A549 (cell line): ENCODE measurements around the gene MYOM1. TPM values are rescaled to one million over a fixed set of nuclear protein-coding genes. Genes with fewer than 3 reads are reported as not detected.
A peak's percentile ranks its signal among the peaks of the same experiment; 100 is the strongest.
"Not testable (repeated sequence)": the region's sequence is repeated elsewhere in the genome, so short reads cannot be mapped to it uniquely, and the experiment has no call there.

ENCODE experiments used
- ATAC-seq, 2 experiments: fragments of 200-7000 bp in 1 of 2; fragments of >200 bp in 1 of 2; cut with Nextera tagmentation in 1 of 2; cut with Tn5 transposase in 1 of 2; 3 replicates each; pipeline versions ENCODE4 v1.8.0 to v1.9.1; 2018 to 2020; ENCODE audit warnings: mild to moderate bottlenecking in 1 of 2, moderate library complexity in 1 of 2
- CTCF ChIA-PET: fragments of 300-600 bp; sonication (Branson Sonifier 250); formaldehyde crosslinking; extraction: SDS; loops from one replicate; lab custom pipeline; 2021; ENCODE audit warnings: antibody characterized with exemption, inconsistent platforms; lab: Yijun Ruan, JAX
- POLR2A ChIA-PET: fragments of 350-600 bp; formaldehyde crosslinking; extraction: SDS; loops from one replicate; lab custom pipeline; 2021; ENCODE audit warnings: antibody characterized with exemption, inconsistent platforms; lab: Yijun Ruan, JAX
- DNase-seq, 2 experiments: peaks; one replicate each; pipeline versions ENCODE4 v3.0.0 to v3.0.0-alpha.2; 2011 to 2016; ENCODE audit warnings: low read depth in 1 of 2, low spot score in 1 of 2
- FAIRE-seq: peaks from 2 replicates; lab custom pipeline; 2011; peaks lifted over from hg19 to GRCh38; lab: Jason Lieb, UNC
- H3K27ac ChIP-seq, 2 experiments: fragments of >200 bp; sonication (Bioruptor Twin); formaldehyde crosslinking; 3 replicates each; pipeline ENCODE4 v1.5.1; 2016 to 2017
- H3K4me1 ChIP-seq: fragments of >200 bp; sonication (Bioruptor Twin); formaldehyde crosslinking; 3 replicates; pipeline ENCODE4 v1.6.1; 2016
- H3K4me2 ChIP-seq: fragments of >200 bp; sonication (Bioruptor Twin); formaldehyde crosslinking; 3 replicates; pipeline ENCODE4 v1.6.1; 2016
- H3K4me3 ChIP-seq: fragments of >200 bp; sonication (Bioruptor Twin); formaldehyde crosslinking; 3 replicates; pipeline ENCODE4 v1.5.1; 2016
- H3K9me3 ChIP-seq: fragments of >200 bp; sonication (Bioruptor Twin); formaldehyde crosslinking; 3 replicates; pipeline ENCODE4 v1.6.1; 2016
- EHMT2 ChIP-seq: fragments of 200-600 bp; sonication (generic); IDR thresholded peaks from 2 replicates; pipeline ENCODE4 v1.6.1; 2016; ENCODE audit warnings: antibody characterized with exemption, low read depth, mild to moderate bottlenecking, moderate library complexity
- FOXS1 ChIP-seq: fragments of 250-450 bp; sonication (Bioruptor Pico); IDR thresholded peaks from 2 replicates; pipeline ENCODE4 v1.5.0; 2020; ENCODE audit warnings: mild to moderate bottlenecking, moderate library complexity
- HDAC2 ChIP-seq: fragments of 200-600 bp; sonication (generic); IDR thresholded peaks from 2 replicates; pipeline ENCODE4 v1.6.1; 2016
- HEYL ChIP-seq: fragments of 250-450 bp; sonication (Bioruptor Pico); IDR thresholded peaks from 2 replicates; pipeline ENCODE4 v1.8.0; 2021; ENCODE audit warnings: mild to moderate bottlenecking, moderate library complexity
- HMGXB4 ChIP-seq: fragments of 250-450 bp; sonication (Bioruptor Pico); IDR thresholded peaks from 2 replicates; pipeline ENCODE4 v1.5.0; 2021; ENCODE audit warnings: mild to moderate bottlenecking, moderate library complexity, borderline replicate concordance
- HOXB13 ChIP-seq: fragments of 250-450 bp; sonication (Bioruptor Pico); IDR thresholded peaks from 2 replicates; pipeline ENCODE4 v1.5.0; 2020; ENCODE audit warnings: low read depth, mild to moderate bottlenecking, moderate library complexity
- KDM1A ChIP-seq: fragments of 200-600 bp; sonication (generic); IDR thresholded peaks from 2 replicates; pipeline ENCODE4 v1.6.1; 2016; ENCODE audit warnings: low read depth, mild to moderate bottlenecking
- MAX ChIP-seq: IDR thresholded peaks from 2 replicates; pipeline ENCODE4 v1.6.1; 2012
- NR3C1 ChIP-seq: fragments of >200 bp; sonication (Bioruptor Twin); formaldehyde crosslinking; IDR thresholded peaks from 3 replicates; pipeline ENCODE4 v1.6.1; 2017
- REST ChIP-seq: fragments of 200-600 bp; sonication (generic); IDR thresholded peaks from 2 replicates; pipeline ENCODE4 v1.6.1; 2016; ENCODE audit warnings: antibody characterized with exemption, mild to moderate bottlenecking, moderate library complexity
- SMC3 ChIP-seq: fragments of >200 bp; sonication (Bioruptor Twin); formaldehyde crosslinking; IDR thresholded peaks from 3 replicates; pipeline ENCODE4 v1.6.1; 2018; ENCODE audit warnings: inconsistent platforms
- SREBF2 ChIP-seq: fragments of 450-650 bp; IDR thresholded peaks from 2 replicates; pipeline ENCODE4 v1.6.1; 2014; ENCODE audit warnings: mild to moderate bottlenecking, moderate library complexity
- TFCP2L1 ChIP-seq: fragments of 250-450 bp; sonication (Bioruptor Pico); IDR thresholded peaks from 2 replicates; pipeline ENCODE4 v1.5.0; 2021; ENCODE audit warnings: mild to moderate bottlenecking
- TP53 ChIP-seq: fragments of 250-450 bp; sonication (Bioruptor Pico); IDR thresholded peaks from 2 replicates; pipeline ENCODE4 v1.5.0; 2021; ENCODE audit warnings: mild to moderate bottlenecking, moderate library complexity
- ZC3H11A ChIP-seq: fragments of 450-650 bp; IDR thresholded peaks from 2 replicates; pipeline ENCODE4 v1.6.1; 2014; ENCODE audit warnings: antibody characterized with exemption, mild to moderate bottlenecking
- WGBS: methylation state at CpG from one replicate; pipeline ENCODE4 v1.1.6; 2017; ENCODE audit errors: missing lambda C conversion rate; 5-methylcytosine and 5-hydroxymethylcytosine counted together
- polyA plus RNA-seq, 4 experiments: library from polyadenylated mRNA; depleted of rRNA in 3 of 4; stranded (reverse); fragments of >200 nt; fragmentation: RNase III in 1 of 4; extraction: RNeasy Plus Mini Kit Qiagen cat#74134 plus additional on column Dnase treatment in 1 of 4; gene quantifications; 2 replicates in 3 of 4; 3 replicates in 1 of 4; pipeline ENCODE4 v1.2.3, GENCODE V29; 2011 to 2017
- TF ChIP-seq, protein P1 (sequence below): fragments of >200 bp; sonication (Bioruptor Twin); formaldehyde crosslinking; IDR thresholded peaks from 3 replicates; pipeline ENCODE4 v1.6.1; 2016

MYOM1 gene
- polyA plus RNA-seq, 2 of the 4 experiments (the other 2 are of a cell fraction) = 0.18 to 0.30 TPM

GRCh38 chr18:3029215-3029952, 190.4 kb downstream of the MYOM1 start:
- ChIA-PET CTCF (interaction anchor here (1.0 to 1.4 kb wide), 2 partner anchors 14 to 33 kb away, joined by 3 read pairs; no protein-coding TSS in a partner anchor), POLR2A (no interaction called here)
- H3K4me2 ChIP-seq = 0 out of 3 replicates have a peak overlapping the region, but pooled peaks have one; percentile 14
- H3K4me1 ChIP-seq = peaks cover 7% of the 10 kb centered on the region
- peak overlapping the region in 1 of 2 experiments; percentile 46; a peak in 2 of 6 replicates for H3K27ac ChIP-seq
- no peak overlapping the region for H3K4me3 ChIP-seq
- DNase-seq (no peak), FAIRE-seq (no peak), ATAC-seq (no peak)
- H3K9me3 ChIP-seq = no peaks in the 10 kb centered on the region
- WGBS = 73% methylated on average over 12 of the region's 12 CpGs
- TF ChIP-seq ZC3H11A (no peak), SREBF2 (no peak), HOXB13 (CRISPR knock-in tag) (no peak), SMC3 (no peak), KDM1A (no peak), NR3C1 (no peak), FOXS1 (CRISPR knock-in tag) (no peak), TFCP2L1 (CRISPR knock-in tag) (no peak), HEYL (CRISPR knock-in tag) (no peak), HMGXB4 (CRISPR knock-in tag) (no peak), REST (no peak), HDAC2 (no peak)
- TF ChIP-seq, protein P1, sequence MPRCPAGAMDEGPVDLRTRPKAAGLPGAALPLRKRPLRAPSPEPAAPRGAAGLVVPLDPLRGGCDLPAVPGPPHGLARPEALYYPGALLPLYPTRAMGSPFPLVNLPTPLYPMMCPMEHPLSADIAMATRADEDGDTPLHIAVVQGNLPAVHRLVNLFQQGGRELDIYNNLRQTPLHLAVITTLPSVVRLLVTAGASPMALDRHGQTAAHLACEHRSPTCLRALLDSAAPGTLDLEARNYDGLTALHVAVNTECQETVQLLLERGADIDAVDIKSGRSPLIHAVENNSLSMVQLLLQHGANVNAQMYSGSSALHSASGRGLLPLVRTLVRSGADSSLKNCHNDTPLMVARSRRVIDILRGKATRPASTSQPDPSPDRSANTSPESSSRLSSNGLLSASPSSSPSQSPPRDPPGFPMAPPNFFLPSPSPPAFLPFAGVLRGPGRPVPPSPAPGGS = no peak

- H3K4me1 ChIP-seq, H3K4me2 ChIP-seq, FAIRE-seq, CTCF ChIA-PET, POLR2A ChIA-PET, H3K27ac ChIP-seq, DNase-seq, H3K9me3 ChIP-seq, ATAC-seq, H3K4me3 ChIP-seq: not testable (repeated sequence)
- 94% methylated on average over 3 of the region's 3 CpGs for WGBS
These were observed 191.7 kb downstream of the MYOM1 start for GRCh38 chr18:3028115-3028514.

DNA sequence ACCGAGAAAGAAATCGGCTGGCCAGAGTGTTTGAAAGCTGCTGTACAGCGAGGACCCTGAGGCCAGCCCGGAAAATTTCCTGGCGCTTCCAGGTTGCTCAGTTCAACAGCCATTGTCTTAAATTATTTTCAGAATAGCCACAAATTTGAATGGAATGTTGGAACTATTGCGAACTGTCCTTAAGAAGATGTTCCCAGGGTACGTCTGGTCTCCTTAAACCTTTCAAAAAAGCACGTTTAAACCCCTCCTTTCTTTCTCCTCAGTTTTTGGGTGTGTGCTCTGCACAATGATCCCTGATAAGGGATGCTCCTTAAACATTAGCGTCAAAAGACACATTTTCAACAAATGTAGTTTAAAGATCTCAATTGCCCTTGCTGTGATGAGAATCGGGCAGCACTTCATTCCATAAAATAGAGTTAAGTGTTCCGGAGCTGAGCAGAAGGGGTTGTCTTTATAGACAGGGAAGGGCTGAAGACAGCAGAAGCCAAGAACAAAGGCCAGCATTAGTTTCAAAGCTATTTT, 192.3 kb downstream of the MYOM1 start:
- peaks cover 7% of the 10 kb centered on the region for H3K4me1 ChIP-seq
- no peak overlapping the region for H3K4me2 ChIP-seq
- no peak overlapping the region for H3K27ac ChIP-seq
- ChIA-PET POLR2A (no interaction called here), CTCF (no interaction called here)
- TF ChIP-seq EHMT2 (no peak), SREBF2 (no peak), HOXB13 (CRISPR knock-in tag) (no peak), TP53 (CRISPR knock-in tag) (no peak), MAX (no peak)
- WGBS = 88% methylated on average over 11 of the region's 11 CpGs
- H3K9me3 ChIP-seq = no peaks in the 10 kb centered on the region
- FAIRE-seq = no peak
- no peak overlapping the region for H3K4me3 ChIP-seq
- ATAC-seq = no peak
- DNase-seq = no peak
